22Rv1 (cell line): ENCODE data around the gene AP1S2.
A peak's percentile ranks its signal among the peaks of the same experiment; 100 is the strongest.

Experiments used
- H3K27ac ChIP-seq: fragments of 450-650 bp; 2 replicates; pipeline ENCODE4 v1.5.1; 2017
- CTCF ChIP-seq: fragments of 450-650 bp; IDR thresholded peaks from 2 replicates; pipeline ENCODE4 v1.5.1; 2017; ENCODE audit warnings: mild to moderate bottlenecking
- ZFX ChIP-seq: fragments of 450-650 bp; IDR thresholded peaks from 2 replicates; pipeline ENCODE4 v1.6.1; 2017; ENCODE audit warnings: antibody characterized with exemption, borderline replicate concordance

Gene AP1S2

GRCh38 chrX:15854712-15855567, at the start of gene AP1S2:
Gene AP1S2 (minus strand): TSS chrX:15854813. CDS start chrX:15852524, 2,289 bp downstream.
- 0 out of 2 replicates have a peak, but pooled peaks have one; percentile 0 for TF ChIP-seq CTCF
- no peak for TF ChIP-seq ZFX
- H3K27ac ChIP-seq, result peak within 1 kb of the TSS; percentile 91

GRCh38 chrX:15903186-15903681, 48.6 kb upstream of the AP1S2 start:
- H3K27ac ChIP-seq, result no peak overlapping the region
- no peak for TF ChIP-seq ZFX
- no peak for TF ChIP-seq CTCF

GRCh38 chrX:15895334-15895733, 40.7 kb upstream of the AP1S2 start:
- no peak overlapping the region for H3K27ac ChIP-seq

GRCh38 chrX:15894724-15895123, 40.1 kb upstream of the AP1S2 start:
- TF ChIP-seq CTCF (no peak), ZFX (no peak)
- H3K27ac ChIP-seq, result no peak overlapping the region

More at GRCh38 chrX:15895334-15895733, 40.7 kb upstream of the AP1S2 start:
- TF ChIP-seq ZFX (no peak), CTCF (no peak)

- H3K27ac ChIP-seq, result no peak overlapping the region
- TF ChIP-seq CTCF, result no peak
- TF ChIP-seq ZFX, result no peak
Observed at GRCh38 chrX:15890463-15890862, 35.9 kb upstream of the AP1S2 start.

GRCh38 chrX:15888062-15888461, 33.4 kb upstream of the AP1S2 start:
- H3K27ac ChIP-seq, result no peak overlapping the region
- TF ChIP-seq ZFX (no peak), CTCF (no peak)

GRCh38 chrX:15883540-15883863, 28.9 kb upstream of the AP1S2 start:
- no peak for TF ChIP-seq ZFX
- no peak for TF ChIP-seq CTCF
- H3K27ac ChIP-seq, result no peak overlapping the region
